NB4 (cell line): ENCODE results near the gene DDX54.

Source experiments
- CTCF ChIP-seq: IDR thresholded peaks from one replicate; pipeline ENCODE4 v1.5.1; 2012; ENCODE audit warnings: low read depth, low read length
- MAX ChIP-seq: IDR thresholded peaks from 2 replicates; pipeline ENCODE4 v1.6.1; 2011; ENCODE audit warnings: low read depth, low read length
- MYC ChIP-seq: IDR thresholded peaks from 2 replicates; pipeline ENCODE4 v1.6.1; 2011; ENCODE audit warnings: low read depth, low read length
- POLR2A ChIP-seq: IDR thresholded peaks from 2 replicates; pipeline ENCODE4 v1.6.1; 2011; ENCODE audit warnings: mild to moderate bottlenecking; ENCODE audit not compliant: insufficient read length; ENCODE audit errors: extremely low read depth

- peak; percentile 99 for TF ChIP-seq CTCF
- no peak for TF ChIP-seq MAX
- no peak for TF ChIP-seq POLR2A
- no peak for TF ChIP-seq MYC
These were observed 10.6 kb downstream of the DDX54 start for GRCh38 chr12:113174461-113175384.
